NCI-H1105 (cell line): ENCODE measurements around the gene ZNF462.

Experiments
- DNase-seq: peaks from one replicate; lab custom pipeline; 2025; lab: John Stamatoyannopoulos, UW

ZNF462 gene

DNA sequence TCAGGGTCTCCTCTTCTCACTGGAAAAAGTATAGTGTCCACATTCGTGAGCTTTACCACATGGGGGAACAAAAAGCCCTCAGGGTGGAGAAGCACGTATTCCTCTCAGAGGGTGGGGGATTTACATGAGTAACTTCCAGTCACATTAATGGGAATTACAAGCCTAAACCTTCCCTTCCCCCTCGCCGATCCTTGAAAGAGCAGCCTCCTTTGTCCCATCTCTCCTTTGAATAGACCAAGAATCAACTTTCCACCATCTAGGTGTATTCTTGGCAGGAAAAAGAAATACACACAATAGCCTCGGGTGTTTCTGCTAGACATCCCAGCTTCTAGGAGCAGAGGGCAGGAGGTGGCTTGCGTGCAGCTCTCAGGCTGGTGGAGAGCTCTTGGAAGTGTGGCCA lies 144.4 kb downstream of the ZNF462 start:
- no peak for DNase-seq

DNA sequence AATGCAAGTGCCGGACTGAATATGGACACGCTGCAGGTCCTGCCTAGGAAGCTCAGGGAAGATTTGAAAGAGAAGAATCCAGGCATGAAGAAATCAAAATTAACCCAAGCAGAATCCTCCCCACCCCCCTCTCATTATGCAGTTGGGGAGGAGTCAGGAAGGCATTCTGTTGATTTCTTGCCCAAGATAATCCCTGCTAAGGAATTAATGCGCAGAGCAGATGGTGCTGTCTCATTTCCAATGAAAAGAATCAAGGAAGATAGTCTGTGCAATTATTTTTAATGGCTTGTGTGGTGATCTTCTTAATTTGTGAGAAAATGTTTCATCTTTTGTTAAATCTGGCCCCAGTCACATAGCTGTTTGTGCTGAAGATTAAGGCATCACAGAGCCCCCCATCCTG lies 145.0 kb downstream of the ZNF462 start:
- no peak for DNase-seq

DNA sequence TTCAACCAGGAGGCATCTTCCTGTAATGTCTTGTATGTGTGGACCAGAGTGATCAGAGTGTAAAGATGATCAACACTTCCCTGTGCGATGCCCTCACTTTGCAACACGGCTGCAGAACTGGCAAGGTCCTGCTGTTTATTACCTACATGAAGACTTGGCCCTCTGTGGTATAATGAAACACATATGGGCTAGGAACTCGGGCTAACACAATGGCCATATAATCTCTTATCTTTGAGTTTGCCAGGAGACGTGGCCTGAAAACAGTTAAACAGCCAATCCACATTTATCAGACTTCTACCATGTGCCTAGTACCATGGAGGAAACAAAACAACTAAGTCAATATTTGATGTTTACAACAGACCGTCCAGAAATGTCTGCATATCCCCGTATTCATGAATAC lies 145.5 kb downstream of the ZNF462 start:
- no peak for DNase-seq

DNA sequence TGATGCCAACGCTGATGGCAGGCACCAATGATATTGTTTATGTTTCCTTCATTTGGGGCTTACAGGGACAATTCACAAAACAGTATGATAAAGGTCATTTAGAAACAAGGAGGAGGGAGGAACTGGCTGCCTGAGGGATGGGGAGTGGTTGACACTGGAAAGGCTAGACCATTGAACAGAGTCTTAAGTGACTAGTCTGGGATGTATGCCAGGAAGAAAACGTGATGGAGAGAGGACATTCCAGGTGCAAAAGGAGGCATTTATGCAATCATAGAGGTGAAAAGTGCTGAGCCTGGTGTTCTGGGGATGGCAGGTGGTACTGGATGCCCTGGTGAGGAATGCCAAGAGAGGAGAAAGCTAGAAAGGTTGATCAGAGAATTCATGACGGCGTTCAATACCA lies 153.4 kb downstream of the ZNF462 start:
- peak; percentile 69 for DNase-seq

DNA sequence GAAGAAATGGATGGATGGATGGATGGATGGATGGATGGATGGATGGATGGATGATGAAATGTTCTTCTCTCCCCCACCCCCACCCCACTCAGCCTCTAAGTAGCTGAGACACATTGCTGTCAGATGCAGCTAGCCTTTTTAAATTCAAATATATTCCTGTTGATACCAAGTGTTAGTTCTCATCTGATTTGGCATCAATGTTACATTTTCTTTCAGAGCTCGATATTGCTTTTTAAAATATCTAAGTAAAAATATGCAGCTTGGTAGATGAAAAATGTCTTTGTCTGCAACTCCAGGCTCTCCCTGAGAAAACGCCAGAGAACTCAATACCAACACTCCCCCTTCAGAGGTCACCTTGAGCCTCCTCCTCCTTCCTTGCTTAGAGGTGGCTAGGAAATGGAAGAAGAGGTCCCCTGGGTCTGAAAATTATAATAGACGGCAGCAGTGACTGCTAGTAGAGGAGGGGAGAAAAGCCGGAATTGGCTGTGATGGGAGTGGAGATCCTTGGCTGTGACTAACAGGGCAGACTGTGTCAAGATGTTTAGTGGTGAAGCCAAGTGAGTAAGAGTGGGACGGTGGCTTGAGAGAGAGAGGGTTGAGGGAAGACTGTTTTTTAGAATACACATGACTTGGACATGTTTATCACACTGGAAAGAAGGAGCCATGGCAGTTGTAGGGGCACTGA lies 156.0 kb downstream of the ZNF462 start:
- no peak for DNase-seq

DNA sequence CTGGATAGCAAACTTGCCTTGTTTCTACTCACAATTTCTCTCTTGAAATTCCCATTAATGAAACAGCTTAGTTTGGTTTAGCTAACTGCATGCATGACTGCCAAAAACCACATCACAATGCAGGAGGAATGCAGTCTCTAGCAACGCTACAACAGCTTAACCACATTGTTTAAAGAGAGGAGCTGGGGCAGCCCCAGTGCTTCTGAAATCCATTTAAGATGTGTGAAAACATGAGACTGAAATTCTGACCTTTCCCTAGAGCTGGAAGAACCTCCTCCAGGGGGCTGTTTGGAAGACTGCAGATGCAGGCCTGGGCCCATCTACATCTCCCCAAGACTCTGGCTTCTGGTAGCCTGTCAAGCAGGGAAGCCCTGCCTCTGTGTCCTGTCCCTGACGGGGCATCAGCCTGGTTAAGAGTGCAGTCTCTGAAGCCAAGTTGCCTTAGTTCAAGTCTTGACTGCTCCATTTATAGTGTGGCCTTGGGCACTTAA lies 157.1 kb downstream of the ZNF462 start:
- DNase-seq: no peak

DNA sequence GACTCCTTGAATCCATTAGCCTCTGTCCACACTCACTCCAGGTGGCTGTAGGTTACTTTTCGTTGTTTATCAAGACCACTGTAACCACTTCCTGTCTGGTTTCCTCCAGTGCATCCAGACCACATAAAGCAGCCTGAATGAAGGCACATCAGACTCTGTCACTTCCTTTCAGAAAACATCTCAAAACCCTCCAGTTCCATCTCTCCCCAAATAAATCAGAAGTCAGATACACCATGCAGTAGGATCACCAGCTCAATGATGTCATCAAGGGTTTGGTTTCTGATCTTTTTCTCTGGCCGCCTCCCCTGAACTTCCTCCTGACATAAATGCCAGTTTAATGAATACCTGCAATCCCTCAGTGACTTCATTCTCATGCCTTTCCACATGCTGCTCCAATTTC lies 161.2 kb downstream of the ZNF462 start:
- DNase-seq: no peak

DNA sequence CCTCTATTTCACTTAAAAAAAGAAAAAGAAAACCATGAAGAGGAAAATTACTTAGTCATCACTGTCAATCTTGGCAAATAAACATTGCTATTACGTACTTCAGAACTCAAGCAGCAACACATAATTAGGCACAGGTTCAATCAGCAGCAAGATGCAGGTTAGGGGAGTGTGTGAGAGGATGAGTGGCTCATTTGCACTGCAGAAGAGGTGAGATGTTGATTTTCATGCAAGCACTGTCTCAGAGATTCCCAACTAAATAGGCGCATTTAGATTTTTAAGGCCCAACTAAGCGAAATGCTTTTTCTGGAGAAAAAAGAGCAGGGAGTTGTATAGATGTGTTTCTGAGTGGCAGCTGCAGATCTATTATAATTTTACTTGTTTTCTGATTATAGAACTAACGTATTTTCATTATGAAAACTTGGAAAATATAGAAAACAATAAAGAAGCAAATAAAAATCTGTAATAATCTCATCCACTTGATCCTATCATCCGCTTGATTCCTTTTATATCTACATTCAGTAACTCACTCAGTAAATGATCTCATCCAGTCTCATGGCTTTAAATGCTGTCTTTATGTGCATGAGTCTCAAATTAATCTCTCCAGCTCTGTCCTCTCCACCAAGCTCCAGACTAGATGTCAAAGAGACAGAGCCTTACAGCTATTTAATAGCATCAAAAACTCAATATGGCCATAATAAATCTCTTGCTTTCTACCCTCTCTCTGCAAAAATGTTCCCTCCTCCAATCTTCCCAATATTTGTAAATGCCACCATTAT lies 162.5 kb downstream of the ZNF462 start:
- peak; percentile 7 for DNase-seq

DNA sequence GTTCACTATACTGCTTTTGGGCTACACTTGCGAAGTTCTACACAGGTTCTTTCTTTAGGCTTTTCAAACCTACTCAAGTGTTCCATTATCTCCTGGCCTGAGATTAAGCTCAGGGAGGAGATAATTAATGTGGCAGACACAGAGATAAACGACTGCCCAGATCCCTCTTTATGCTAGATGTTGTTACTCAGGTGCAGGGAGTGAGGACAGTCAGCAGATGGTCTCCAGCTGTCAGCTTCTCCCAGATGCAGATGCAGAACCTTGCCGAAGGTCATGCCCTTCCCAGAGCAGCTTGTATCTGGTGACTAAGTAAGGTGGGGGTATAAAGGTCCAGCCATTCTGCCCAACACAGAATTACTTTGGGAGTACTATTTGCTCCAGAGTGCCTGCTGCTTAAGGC lies 166.2 kb downstream of the ZNF462 start:
- DNase-seq: no peak

DNA sequence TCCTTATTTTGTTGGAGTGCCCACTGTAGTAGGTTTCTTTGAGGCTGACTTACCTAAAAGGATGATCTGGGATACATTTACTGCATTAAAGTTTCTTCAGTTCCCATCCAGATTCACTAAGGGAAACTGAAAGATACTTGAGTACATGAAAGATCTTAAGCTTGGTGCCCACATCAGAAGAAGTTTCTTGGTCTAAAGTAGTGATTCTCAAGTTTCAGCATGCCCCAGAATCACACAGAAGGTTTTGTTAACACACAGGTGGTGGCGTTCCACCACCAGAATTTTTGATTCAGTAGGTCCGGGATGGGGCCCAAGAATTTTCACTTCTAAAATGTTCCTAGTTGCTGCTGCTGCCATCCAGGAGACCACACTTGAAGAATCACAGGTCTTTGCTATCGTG lies 171.0 kb downstream of the ZNF462 start:
- no peak for DNase-seq

DNA sequence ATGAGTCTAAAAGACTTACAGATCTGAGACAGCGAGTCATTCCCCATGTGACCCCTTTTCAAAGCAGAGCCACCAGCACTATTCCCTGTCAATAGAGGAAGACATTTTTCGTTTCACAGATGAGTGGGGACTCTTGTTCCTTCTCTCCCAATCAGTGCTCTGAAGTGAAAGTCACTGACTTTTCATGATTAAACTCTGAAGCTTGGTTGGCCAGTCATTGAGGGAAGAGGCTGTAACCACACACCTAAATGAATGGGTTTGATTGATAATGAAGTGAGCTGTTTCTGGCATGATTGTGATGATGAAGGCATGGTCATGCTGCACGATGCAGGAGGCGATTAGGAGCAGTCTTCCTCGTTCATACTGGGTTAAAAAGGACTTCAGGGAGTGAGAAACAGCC lies 171.9 kb downstream of the ZNF462 start:
- DNase-seq: no peak

DNA sequence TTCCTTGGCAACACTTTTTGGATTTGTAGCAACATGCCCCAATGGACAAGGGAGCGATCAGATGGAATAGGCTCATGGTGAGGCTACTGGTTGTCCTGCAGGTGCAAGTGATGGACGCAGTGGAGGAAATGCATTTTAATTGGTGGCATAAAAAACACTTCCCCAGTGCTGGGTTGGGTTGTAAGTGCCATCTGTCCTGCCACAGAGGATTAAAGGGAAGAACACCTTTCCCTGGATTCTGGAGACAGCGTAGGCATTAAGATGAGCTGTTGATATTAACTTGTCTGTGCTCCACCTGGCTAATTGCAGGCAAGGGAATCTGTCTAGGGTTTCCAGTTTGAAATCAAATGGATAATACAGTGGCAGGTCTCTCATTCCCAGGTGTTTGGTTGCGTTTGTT lies 173.4 kb downstream of the ZNF462 start:
- DNase-seq: no peak

DNA sequence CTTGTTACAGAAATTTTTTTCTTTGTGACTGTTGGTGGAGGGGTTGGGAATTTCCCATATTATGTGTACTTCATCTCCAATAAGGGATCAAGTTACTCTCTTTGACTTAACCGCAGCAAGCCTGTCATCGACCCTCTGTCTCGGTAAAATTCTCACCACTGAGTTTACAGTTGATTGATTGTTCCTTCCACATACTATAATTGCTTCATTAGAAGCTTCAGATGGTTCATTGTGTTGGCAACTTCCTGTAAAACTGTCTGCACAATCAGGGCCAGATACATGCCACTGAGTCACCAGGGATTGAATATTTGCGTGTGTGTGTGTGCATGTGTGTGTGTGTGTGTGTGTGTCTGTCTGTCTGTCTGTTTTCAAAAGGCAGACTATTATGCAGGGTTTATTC lies 176.6 kb downstream of the ZNF462 start:
- no peak for DNase-seq

DNA sequence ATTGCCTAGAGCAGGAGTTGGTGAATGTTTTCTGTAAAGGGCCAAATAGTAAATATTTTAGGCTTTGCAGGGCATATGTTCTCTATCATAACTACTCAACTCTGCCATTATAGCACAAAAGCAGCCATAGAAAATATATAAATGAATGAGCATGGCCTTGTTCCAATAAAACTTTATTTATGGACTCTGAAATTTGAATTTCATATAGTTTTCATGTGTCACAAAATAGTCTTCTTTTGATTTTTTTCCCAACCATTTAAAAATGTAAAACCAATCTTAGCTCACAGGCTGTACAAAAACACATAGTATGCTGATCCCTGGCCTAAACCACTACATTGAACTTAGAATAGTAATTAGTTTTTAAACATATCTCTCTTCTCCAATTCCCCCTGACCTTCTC lies 179.6 kb downstream of the ZNF462 start:
- DNase-seq: no peak

DNA sequence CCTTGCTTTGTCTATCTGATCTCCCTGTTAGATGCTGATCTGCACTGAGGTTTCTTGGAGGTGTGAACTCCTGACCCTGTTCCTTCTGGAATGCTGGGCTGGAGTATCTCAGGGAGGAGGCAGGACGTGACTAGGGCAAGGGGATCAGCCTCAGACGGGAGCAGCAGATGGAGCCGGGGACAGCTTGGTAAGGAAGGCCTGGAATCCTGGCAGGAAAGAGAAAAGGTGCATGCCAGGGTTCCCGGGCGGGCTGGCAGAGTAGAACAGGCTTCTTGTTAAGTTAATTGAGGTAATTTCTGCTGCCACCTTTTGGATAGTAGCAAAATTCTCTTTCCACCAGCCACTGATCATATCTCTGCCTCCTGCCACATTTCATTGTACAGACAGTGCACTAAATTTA lies 180.9 kb downstream of the ZNF462 start:
- no peak for DNase-seq

DNA sequence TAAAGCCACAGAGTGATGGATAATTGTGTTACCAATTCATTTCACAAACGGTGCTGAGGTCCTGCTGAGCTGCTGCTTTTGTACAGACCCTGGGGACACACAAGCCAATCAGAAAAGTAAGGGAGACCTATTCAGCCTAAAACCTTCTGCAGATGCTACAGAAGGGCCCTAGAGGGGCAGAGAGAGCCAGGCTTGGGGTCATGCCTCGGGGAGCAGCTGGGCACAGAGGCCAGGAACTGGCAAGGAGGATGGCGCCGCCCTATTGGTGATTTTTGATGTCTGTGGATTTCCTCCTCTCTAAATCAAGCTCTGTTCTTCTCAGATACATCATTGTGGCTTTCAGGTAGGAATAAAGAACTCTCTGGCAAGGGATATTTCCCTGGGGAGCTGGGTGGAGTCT lies 181.9 kb downstream of the ZNF462 start:
- DNase-seq: no peak

DNA sequence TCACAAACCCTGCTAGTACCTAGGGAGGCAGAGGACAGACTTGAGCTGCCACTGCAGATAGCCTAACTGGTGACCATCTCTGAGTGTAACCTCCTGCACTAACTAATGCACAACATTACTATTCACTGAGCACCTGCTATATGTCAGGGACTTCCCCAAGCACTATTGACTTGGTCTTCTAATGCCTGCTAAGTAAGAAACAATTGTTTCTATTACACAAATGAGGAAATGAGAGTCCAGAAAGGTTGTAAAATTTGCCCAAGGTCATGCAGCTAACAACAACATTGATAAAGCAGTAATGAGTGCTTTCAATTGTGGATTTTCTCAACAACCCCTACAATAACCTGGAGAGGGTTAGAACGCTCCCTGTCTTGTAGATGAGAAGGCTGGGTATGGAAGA lies 183.7 kb downstream of the ZNF462 start:
- no peak for DNase-seq

DNA sequence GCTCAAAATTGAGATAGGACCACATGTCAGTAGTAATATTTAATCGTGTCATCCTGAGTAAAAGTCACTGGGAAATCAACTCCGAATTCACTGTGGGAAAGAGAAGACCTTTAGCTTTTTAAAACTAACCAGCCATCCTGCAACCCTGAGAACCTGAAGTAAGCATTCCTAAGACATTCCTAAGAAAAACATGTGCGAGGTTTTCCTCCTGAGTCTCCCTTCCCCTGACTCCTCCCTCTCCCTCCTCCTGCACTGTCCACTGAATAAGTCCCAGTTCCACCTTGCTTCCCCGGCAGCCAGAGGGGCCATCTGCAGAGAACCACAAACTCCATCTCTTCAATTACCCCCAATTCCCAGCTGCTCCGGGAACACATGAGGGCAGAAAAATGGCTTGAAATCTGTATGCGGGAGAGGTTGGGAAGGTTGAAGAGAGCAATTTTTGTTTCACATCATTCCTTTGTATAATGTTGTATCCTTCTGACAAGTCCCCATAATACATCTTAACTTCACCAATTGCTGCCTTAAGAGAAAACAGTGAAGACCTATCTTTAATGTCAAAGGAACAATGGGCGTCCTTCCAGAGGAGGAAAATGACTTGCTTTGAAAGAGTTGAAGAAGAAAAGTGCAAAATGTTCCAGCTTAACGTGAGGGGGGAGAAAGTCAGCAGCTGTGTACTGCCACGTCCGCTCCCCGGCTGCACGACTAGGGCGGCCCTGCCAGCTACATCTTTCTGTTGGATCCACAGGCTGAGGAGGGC lies 186.3 kb downstream of the ZNF462 start:
- DNase-seq: no peak

DNA sequence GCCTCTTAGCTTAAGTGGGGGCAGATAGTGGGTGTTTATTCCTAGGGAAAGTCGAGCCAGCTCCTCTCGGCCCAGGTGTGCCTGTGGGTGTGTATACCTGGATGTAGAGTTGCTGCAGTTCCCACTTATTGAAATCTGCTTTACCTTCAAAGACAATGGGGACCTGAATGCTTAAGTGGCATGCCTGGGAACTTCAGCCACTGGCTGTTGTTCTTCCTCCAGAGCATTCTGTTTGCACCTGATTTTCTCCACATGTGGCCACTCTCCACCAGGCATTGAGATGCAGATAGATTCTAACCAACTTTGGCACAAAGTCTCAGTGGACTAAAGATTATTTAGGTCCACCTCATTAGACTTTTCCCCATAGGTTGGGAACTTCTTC lies 186.8 kb downstream of the ZNF462 start:
- DNase-seq: no peak

DNA sequence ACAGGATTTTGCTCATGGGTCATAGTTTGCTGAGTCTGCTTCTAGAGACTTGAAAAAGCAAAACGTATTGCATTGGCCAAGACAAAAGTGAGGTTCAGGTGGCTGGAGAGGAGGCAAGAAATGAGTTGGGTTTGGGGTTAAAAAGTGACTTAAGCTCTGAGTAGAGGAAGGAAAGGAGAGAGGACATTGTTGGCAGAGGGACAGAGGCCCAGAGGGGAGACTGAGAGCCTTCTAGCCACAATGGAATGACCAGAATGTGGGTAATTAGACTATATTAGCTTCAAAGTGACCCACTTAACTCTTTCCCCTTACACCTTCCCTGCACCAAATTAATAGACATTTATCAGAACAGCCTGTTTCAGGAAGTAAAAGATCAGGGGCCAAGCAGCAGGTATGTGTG lies 188.4 kb downstream of the ZNF462 start:
- no peak for DNase-seq

DNA sequence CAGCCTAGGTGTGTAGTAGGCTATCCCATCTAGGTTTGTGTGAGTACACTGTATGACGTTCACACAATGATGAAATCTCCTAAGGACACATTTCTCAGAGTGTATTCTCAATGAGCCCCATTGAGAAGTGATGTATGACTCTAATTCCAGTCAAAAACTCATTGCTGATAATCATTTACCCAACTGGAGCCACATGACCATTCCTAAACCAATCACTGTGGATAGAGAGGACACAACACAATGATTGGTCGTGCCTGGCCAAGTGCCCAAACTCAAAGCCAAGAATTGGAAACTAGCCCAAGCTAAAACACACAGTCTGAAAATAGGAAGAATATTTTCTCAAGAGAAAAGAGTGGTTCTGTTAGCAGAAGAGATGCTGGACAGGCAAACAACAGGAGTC lies 191.2 kb downstream of the ZNF462 start:
- no peak for DNase-seq

DNA sequence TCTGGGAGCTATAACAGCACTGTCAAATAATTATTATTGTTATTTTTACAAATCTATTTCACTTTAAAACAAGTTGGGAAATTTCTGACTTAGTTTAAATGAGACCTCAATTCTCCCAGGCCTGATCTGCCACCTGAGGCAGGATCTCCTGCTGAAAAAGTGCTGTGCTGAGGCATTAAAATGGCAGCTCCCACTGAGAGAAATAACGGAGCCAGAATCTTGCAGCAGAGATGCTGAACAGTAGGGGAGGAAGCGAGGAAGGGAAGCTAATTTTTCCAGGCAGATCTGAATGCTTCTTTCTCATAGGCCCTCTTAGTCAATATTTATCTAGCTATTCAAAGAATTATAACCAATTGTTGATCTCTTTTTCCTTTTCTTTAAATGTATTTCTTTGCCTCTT lies 196.3 kb downstream of the ZNF462 start:
- DNase-seq: no peak

DNA sequence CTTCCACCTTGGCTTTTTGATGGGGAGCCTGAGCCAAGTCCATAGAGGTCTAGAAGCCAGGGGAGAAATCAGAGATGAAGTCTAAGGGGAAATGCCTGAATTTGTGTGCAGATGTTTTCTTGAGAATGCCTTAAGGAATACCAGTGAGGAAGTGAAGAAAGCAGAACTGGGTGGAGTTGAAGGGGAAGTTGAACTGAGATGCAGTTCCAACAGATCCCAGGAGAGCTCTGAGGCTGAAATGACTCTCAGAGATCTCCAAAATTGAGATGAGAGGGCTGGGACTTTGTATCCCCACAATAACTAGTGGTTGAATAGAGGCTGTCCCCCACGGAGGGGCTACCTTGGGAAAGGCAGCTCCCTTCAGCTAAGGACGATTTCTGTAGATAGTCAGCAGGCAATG lies 197.1 kb downstream of the ZNF462 start:
- no peak for DNase-seq
